Fibroblast of lung (primary cell): ENCODE results near the gene LDLRAD4. TPM values are rescaled to one million over a fixed set of nuclear protein-coding genes. Genes with fewer than 3 reads are reported as not detected.

Source experiments
- DNase-seq, 2 donors: peaks; one replicate each; pipeline versions ENCODE4 v3.0.0 to v3.0.0-alpha.2; 2010; ENCODE audit warnings: low read depth in 2 of 2
- H2AFZ ChIP-seq: 2 replicates; pipeline ENCODE4 v1.5.1; 2012; ENCODE audit warnings: low read length, control low read depth, inconsistent platforms
- H3K27ac ChIP-seq: 2 replicates; pipeline ENCODE4 v1.5.1; 2011; ENCODE audit warnings: low read length, control low read depth; ENCODE audit not compliant: insufficient read depth
- H3K27me3 ChIP-seq: 2 replicates; pipeline ENCODE4 v1.5.1; 2011; ENCODE audit warnings: mild to moderate bottlenecking, low read length; ENCODE audit not compliant: control insufficient read depth, insufficient read depth
- H3K36me3 ChIP-seq: 2 replicates; pipeline ENCODE4 v1.5.1; 2011; ENCODE audit warnings: low read length; ENCODE audit not compliant: control insufficient read depth, insufficient read depth
- H3K4me1 ChIP-seq: 2 replicates; pipeline ENCODE4 v1.5.1; 2011; ENCODE audit warnings: low read length; ENCODE audit not compliant: control insufficient read depth, insufficient read depth; ENCODE audit errors: extremely low read depth
- H3K4me2 ChIP-seq: 2 replicates; pipeline ENCODE4 v1.5.1; 2011; ENCODE audit warnings: low read length, control low read depth; ENCODE audit not compliant: insufficient read depth; ENCODE audit errors: extremely low read depth
- H3K4me3 ChIP-seq, 4 experiments: fragments of 200-600 bp in 1 of 4; sonication (generic) in 1 of 4; replicated peaks in 1 of 4; 2 replicates each; pipeline ENCODE4 v1.5.1; 2011 to 2016; ENCODE audit warnings: low read length in 4 of 4, low read depth in 3 of 4, mild to moderate bottlenecking in 3 of 4, control low read depth in 2 of 4, inconsistent platforms in 1 of 4, mixed read lengths in 1 of 4; ENCODE audit not compliant: insufficient read depth in 1 of 4; ENCODE audit errors: control extremely low read depth in 1 of 4
- H3K79me2 ChIP-seq: 2 replicates; pipeline ENCODE4 v1.5.1; 2012; ENCODE audit warnings: mild to moderate bottlenecking, low read length, inconsistent platforms; ENCODE audit not compliant: control insufficient read depth, insufficient read depth
- H3K9ac ChIP-seq: 2 replicates; pipeline ENCODE4 v1.5.1; 2011; ENCODE audit warnings: mild to moderate bottlenecking, low read length, control low read depth; ENCODE audit not compliant: insufficient read depth
- H3K9me3 ChIP-seq: 2 replicates; pipeline ENCODE4 v1.5.1; 2012; ENCODE audit warnings: low read depth, low read length; ENCODE audit not compliant: control insufficient read depth, insufficient read depth
- H4K20me1 ChIP-seq: 2 replicates; pipeline ENCODE4 v1.5.1; 2011; ENCODE audit warnings: low read length; ENCODE audit not compliant: control insufficient read depth, insufficient read depth; ENCODE audit errors: extremely low read depth
- CTCF ChIP-seq, 2 donors: IDR thresholded peaks in 1 of 2; conservative IDR thresholded peaks in 1 of 2; 1 replicate in 1 of 2; 2 replicates in 1 of 2; pipeline ENCODE4 v1.5.1; 2011 to 2012; ENCODE audit warnings: low read length in 2 of 2, control low read depth in 1 of 2, inconsistent platforms in 1 of 2, low read depth in 1 of 2, mild to moderate bottlenecking in 1 of 2
- EZH2 ChIP-seq: IDR thresholded peaks from 2 replicates; pipeline ENCODE4 v1.5.1; 2012; ENCODE audit warnings: low read length, control low read depth, mild to moderate bottlenecking; ENCODE audit errors: missing control alignments
- polyA plus RNA-seq, 2 donors: library from polyadenylated mRNA; depleted of rRNA in 1 of 2; stranded (reverse) in 1 of 2; unstranded in 1 of 2; fragments of >200 nt; gene quantifications; 2 replicates each; pipeline ENCODE4 v1.2.1, GENCODE V29; 2011 to 2012; ENCODE audit warnings: missing spikeins in 1 of 2
- total RNA-seq: library from RNA; depleted of rRNA; stranded (reverse); fragments of >200 nt; gene quantifications from 2 replicates; pipeline ENCODE4 v1.2.1, GENCODE V29; 2014

Gene LDLRAD4
- total and polyA plus RNA-seq, 2 donors (not counting 1 experiment from before 2014, with no cell fraction given): not detected

- H4K20me1 ChIP-seq: no peaks in the 10 kb centered on the region
- DNase-seq: no peak
- no peaks in the 10 kb centered on the region for H3K36me3 ChIP-seq
- H3K9me3 ChIP-seq: no peaks in the 10 kb centered on the region
- H3K79me2 ChIP-seq: no peaks in the 10 kb centered on the region
- no peak overlapping the region for H2AFZ ChIP-seq
- H3K27me3 ChIP-seq: no peaks in the 10 kb centered on the region
- H3K27ac ChIP-seq: no peak overlapping the region
- TF ChIP-seq EZH2 (no peak), CTCF (conservative IDR thresholded peaks at IDR 0.05 in 1 of 2, IDR thresholded peaks at IDR 0.05 in 1 of 2; ENCODE audit: low read depth in 1 of 2, low read length in 2 of 2) (no peak)
- no peak overlapping the region for H3K4me3 ChIP-seq
- no peak overlapping the region for H3K4me2 ChIP-seq
- no peaks in the 10 kb centered on the region for H3K4me1 ChIP-seq
- H3K9ac ChIP-seq: no peak overlapping the region
Observed at GRCh38 chr18:13395577-13395976, 177.0 kb downstream of the LDLRAD4 start.

GRCh38 chr18:13397504-13398163 lies 179.1 kb downstream of the LDLRAD4 start:
- Histone ChIP-seq H2AFZ (no peak overlapping the region), H3K79me2 (no peaks in the 10 kb centered on the region), H3K9ac (no peak overlapping the region), H3K4me1 (no peaks in the 10 kb centered on the region), H4K20me1 (no peaks in the 10 kb centered on the region), H3K27me3 (no peaks in the 10 kb centered on the region), H3K27ac (no peak overlapping the region), H3K4me2 (no peak overlapping the region), H3K9me3 (no peaks in the 10 kb centered on the region), H3K4me3 (no peak overlapping the region), H3K36me3 (no peaks in the 10 kb centered on the region)
- TF ChIP-seq CTCF (conservative IDR thresholded peaks at IDR 0.05 in 1 of 2, IDR thresholded peaks at IDR 0.05 in 1 of 2; ENCODE audit: low read depth in 1 of 2, low read length in 2 of 2) (no peak), EZH2 (no peak)
- no peak for DNase-seq

- no peak overlapping the region for H3K4me3 ChIP-seq
- no peak overlapping the region for H2AFZ ChIP-seq
- H3K9ac ChIP-seq: no peak overlapping the region
- no peak for TF ChIP-seq EZH2
- no peak for TF ChIP-seq CTCF (conservative IDR thresholded peaks at IDR 0.05 in 1 of 2, IDR thresholded peaks at IDR 0.05 in 1 of 2; ENCODE audit: low read depth in 1 of 2, low read length in 2 of 2)
- no peaks in the 10 kb centered on the region for H3K4me1 ChIP-seq
- no peak for DNase-seq
- H3K27ac ChIP-seq: no peak overlapping the region
- no peaks in the 10 kb centered on the region for H4K20me1 ChIP-seq
- H3K36me3 ChIP-seq: no peaks in the 10 kb centered on the region
- no peak overlapping the region for H3K4me2 ChIP-seq
- H3K27me3 ChIP-seq: no peaks in the 10 kb centered on the region
- H3K9me3 ChIP-seq: no peaks in the 10 kb centered on the region
- no peaks in the 10 kb centered on the region for H3K79me2 ChIP-seq
Observed at GRCh38 chr18:13398631-13399030, 180.1 kb downstream of the LDLRAD4 start.
